HepG2 (cell line): ENCODE data around the gene CLDN5. TPM values are rescaled to one million over a fixed set of nuclear protein-coding genes. Genes with fewer than 3 reads are reported as not detected.

Experiments
- ATAC-seq: fragments of 200-7000 bp; cut with Tn5 transposase; 3 replicates; pipeline ENCODE4 v1.9.1; 2020; ENCODE audit warnings: mild to moderate bottlenecking, moderate library complexity
- BruUV-seq: library from RNA; stranded (reverse); fragments of 400-500 nt; replicated peaks from 2 replicates; lab custom pipeline; 2021; lab: Mats Ljungman, UMichigan
- CTCF ChIA-PET: fragments of 300-600 bp; formaldehyde crosslinking; extraction: SDS; loops from one replicate; lab custom pipeline; 2021; ENCODE audit warnings: low total read pairs, inconsistent platforms, low intra/inter-chr PET ratio; lab: Yijun Ruan, JAX
- POLR2A ChIA-PET: fragments of 350-600 bp; sonication (Branson Sonifier 250); formaldehyde crosslinking; loops from one replicate; lab custom pipeline; 2020; ENCODE audit warnings: antibody characterized with exemption, inconsistent platforms; lab: Yijun Ruan, JAX
- DNase-seq: peaks from one replicate; pipeline ENCODE4 v3.0.0-alpha.2; 2015; ENCODE audit warnings: low spot score
- FAIRE-seq: peaks from 3 replicates; lab custom pipeline; 2011; peaks lifted over from hg19 to GRCh38; lab: Jason Lieb, UNC
- H2AFZ ChIP-seq: one replicate; pipeline ENCODE4 v1.6.1; 2011; ENCODE audit warnings: low read length, inconsistent platforms
- H3K27ac ChIP-seq: fragments of 300-600 bp; 3 replicates; pipeline ENCODE4 v1.8.0; 2011; ENCODE audit warnings: mixed run types, mild to moderate bottlenecking, mixed read lengths, low read length, inconsistent platforms; ENCODE audit not compliant: insufficient read depth; ENCODE audit errors: extremely low read length
- H3K27me3 ChIP-seq, 2 experiments: fragments of 200-600 bp in 1 of 2; 2 replicates in 1 of 2; 3 replicates in 1 of 2; pipeline versions ENCODE4 v1.6.0 to v1.8.0; 2011; ENCODE audit warnings: low read length in 2 of 2, mild to moderate bottlenecking in 2 of 2, moderate library complexity in 2 of 2, inconsistent platforms in 1 of 2; ENCODE audit not compliant: insufficient read depth in 2 of 2, control insufficient read depth in 1 of 2
- H3K36me3 ChIP-seq, 2 experiments: fragments of 200-600 bp in 1 of 2; replicated peaks in 1 of 2; 2 replicates in 1 of 2; 3 replicates in 1 of 2; pipeline versions ENCODE4 v1.5.1 to v1.8.0; 2011; ENCODE audit warnings: low read length in 2 of 2, inconsistent platforms in 1 of 2; ENCODE audit not compliant: insufficient read depth in 2 of 2, control insufficient read depth in 1 of 2
- H3K4me1 ChIP-seq: 2 replicates; pipeline ENCODE4 v1.5.1; 2012; ENCODE audit warnings: low read length, inconsistent platforms; ENCODE audit not compliant: insufficient read depth
- H3K4me2 ChIP-seq: 2 replicates; pipeline ENCODE4 v1.6.0; 2011; ENCODE audit warnings: low read depth, low read length, inconsistent platforms
- H3K4me3 ChIP-seq, 3 experiments: fragments of 200-600 bp in 1 of 3; sonication (generic), shearing (Covaris generic) in 1 of 3; replicated peaks in 1 of 3; 2 replicates each; pipeline ENCODE4 v1.5.1; 2011 to 2016; ENCODE audit warnings: low read length in 3 of 3, inconsistent platforms in 2 of 3, low read depth in 2 of 3, mild to moderate bottlenecking in 2 of 3, control low read depth in 1 of 3, mixed read lengths in 1 of 3; ENCODE audit not compliant: insufficient read depth in 1 of 3
- H3K79me2 ChIP-seq: one replicate; pipeline ENCODE4 v1.6.1; 2011; ENCODE audit warnings: low read length, inconsistent platforms; ENCODE audit not compliant: insufficient read depth
- H3K9ac ChIP-seq: 2 replicates; pipeline ENCODE4 v1.6.0; 2011; ENCODE audit warnings: mild to moderate bottlenecking, low read depth, low read length, inconsistent platforms; ENCODE audit not compliant: insufficient read depth
- H3K9me3 ChIP-seq: 2 replicates; pipeline ENCODE4 v1.5.1; 2012; ENCODE audit warnings: mild to moderate bottlenecking, low read length
- H4K20me1 ChIP-seq: 2 replicates; pipeline ENCODE4 v1.6.0; 2011; ENCODE audit warnings: inconsistent platforms, mild to moderate bottlenecking, low read length, moderate library complexity; ENCODE audit not compliant: insufficient read depth
- ADNP ChIP-seq: sonication (generic); formaldehyde crosslinking; IDR thresholded peaks from 2 replicates; pipeline ENCODE4 v1.4.0; 2020; ENCODE audit warnings: missing genetic modification reagents
- ARNTL ChIP-seq: sonication (generic); formaldehyde crosslinking; IDR thresholded peaks from 2 replicates; pipeline ENCODE4 v1.4.0; 2020; ENCODE audit warnings: mild to moderate bottlenecking, missing genetic modification reagents
- DPF2 ChIP-seq: sonication (generic); formaldehyde crosslinking; IDR thresholded peaks from 2 replicates; pipeline ENCODE4 v1.4.0; 2020; ENCODE audit warnings: mild to moderate bottlenecking, low read depth, missing genetic modification reagents, borderline replicate concordance
- HES4 ChIP-seq: sonication (generic); formaldehyde crosslinking; IDR thresholded peaks from 2 replicates; pipeline ENCODE4 v1.9.0; 2021; ENCODE audit warnings: mild to moderate bottlenecking, missing genetic modification reagents, borderline replicate concordance
- NR2F6 ChIP-seq, 2 experiments: IDR thresholded peaks; 2 replicates each; pipeline ENCODE4 v1.6.1; 2016; ENCODE audit warnings: antibody characterized with exemption in 1 of 2, mild to moderate bottlenecking in 1 of 2
- SALL2 ChIP-seq: sonication (generic); formaldehyde crosslinking; IDR thresholded peaks from 2 replicates; pipeline ENCODE4 v1.8.1; 2023; ENCODE audit warnings: mild to moderate bottlenecking, missing genetic modification reagents, inconsistent platforms
- SMC3 ChIP-seq: IDR thresholded peaks from 2 replicates; pipeline ENCODE4 v1.6.1; 2011; ENCODE audit warnings: low read length, improper control_type of control experiment
- SOX6 ChIP-seq, 2 experiments: fragments of 450-650 bp in 1 of 2; sonication (generic) in 1 of 2; formaldehyde crosslinking in 1 of 2; IDR thresholded peaks; 2 replicates each; pipeline versions ENCODE4 v1.4.0 to v1.6.1; 2017 to 2020; ENCODE audit warnings: antibody characterized with exemption in 1 of 2, mild to moderate bottlenecking in 1 of 2, missing genetic modification reagents in 1 of 2
- THAP11 ChIP-seq: IDR thresholded peaks from 2 replicates; pipeline ENCODE4 v1.6.1; 2016; ENCODE audit warnings: missing biosample characterization, missing genetic modification reagents
- ZBTB38 ChIP-seq: sonication (generic); formaldehyde crosslinking; IDR thresholded peaks from 2 replicates; pipeline ENCODE4 v1.5.1; 2020; ENCODE audit warnings: mild to moderate bottlenecking, missing genetic modification reagents
- ZNF451 ChIP-seq: sonication (generic); formaldehyde crosslinking; IDR thresholded peaks from 2 replicates; pipeline ENCODE4 v1.5.0; 2020; ENCODE audit warnings: mild to moderate bottlenecking, missing genetic modification reagents
- ZNF724P ChIP-seq: sonication (generic); formaldehyde crosslinking; IDR thresholded peaks from 2 replicates; pipeline ENCODE4 v1.8.0; 2022; ENCODE audit warnings: missing genetic modification reagents, borderline replicate concordance
- ZNF749 ChIP-seq: sonication (generic); formaldehyde crosslinking; IDR thresholded peaks from 2 replicates; pipeline ENCODE4 v1.8.0; 2022; ENCODE audit warnings: mild to moderate bottlenecking, missing genetic modification reagents, moderate library complexity, borderline replicate concordance
- ZNF773 ChIP-seq: sonication (generic); formaldehyde crosslinking; IDR thresholded peaks from 2 replicates; pipeline ENCODE4 v1.4.0; 2020; ENCODE audit warnings: missing genetic modification reagents, borderline replicate concordance
- ZSCAN25 ChIP-seq: sonication (generic); formaldehyde crosslinking; IDR thresholded peaks from 2 replicates; pipeline ENCODE4 v1.8.0; 2022; ENCODE audit warnings: mild to moderate bottlenecking, missing genetic modification reagents
- ZSCAN31 ChIP-seq: sonication (generic); formaldehyde crosslinking; IDR thresholded peaks from 2 replicates; pipeline ENCODE4 v1.5.0; 2020; ENCODE audit warnings: low read depth, mild to moderate bottlenecking, missing genetic modification reagents
- WGBS: methylation state at CpG from one replicate; pipeline ENCODE4 v1.1.6; 2017; ENCODE audit warnings: low lambda C conversion rate; 5-methylcytosine and 5-hydroxymethylcytosine counted together
- in situ Hi-C: cut with HindIII; loops from 2 replicates; pipeline ENCODE4 v1.10.0; 2017; ENCODE audit warnings: low pct_unique_long_range_greater_than_20kb; ENCODE audit not compliant: extremely low pct_ligation_motif_present
- intact Hi-C: fragments of 100-400 bp; cut with micrococcal nuclease; formaldehyde crosslinking; loops from one replicate; pipeline ENCODE4 v1.10.0; 2022; ENCODE audit not compliant: unreplicated experiment
- polyA plus RNA-seq, 8 experiments: library from polyadenylated mRNA; depleted of rRNA in 3 of 8; stranded (reverse) in 7 of 8; unstranded in 1 of 8; fragments of >200 nt; fragmentation: Illumina TruSeq in 4 of 8; extraction: Trizol in 4 of 8; gene quantifications; 2 replicates each; pipeline versions ENCODE4 v1.2.1 to v1.2.3, GENCODE V29; 2011 to 2016; ENCODE audit warnings: low read depth in 4 of 8, missing spikeins in 1 of 8, mixed read lengths in 1 of 8; ENCODE audit not compliant: insufficient read depth in 1 of 8
- total RNA-seq, 5 experiments: library from RNA; depleted of rRNA; stranded (reverse); fragments of >200 nt; fragmentation: Illumina TruSeq; extraction: Trizol; gene quantifications; 2 replicates each; pipeline ENCODE4 v1.2.3, GENCODE V29; 2016; ENCODE audit warnings: low read depth in 1 of 5
- TF ChIP-seq, protein P1 (sequence below): sonication (generic); formaldehyde crosslinking; IDR thresholded peaks from 2 replicates; pipeline ENCODE4 v1.5.0; 2020; ENCODE audit warnings: missing genetic modification reagents
- TF ChIP-seq, protein P2 (sequence below): sonication (generic); formaldehyde crosslinking; IDR thresholded peaks from 2 replicates; pipeline ENCODE4 v1.4.0; 2020; ENCODE audit warnings: missing genetic modification reagents, borderline replicate concordance
- TF ChIP-seq, protein P3 (sequence below): sonication (generic); formaldehyde crosslinking; IDR thresholded peaks from 2 replicates; pipeline ENCODE4 v1.9.0; 2021; ENCODE audit warnings: missing genetic modification reagents, mild to moderate bottlenecking, borderline replicate concordance

The CLDN5 gene
- total and polyA plus RNA-seq, 2 of the 13 experiments (the other 11 are each of a cell fraction or from before 2014, with no cell fraction given), result not detected

DNA sequence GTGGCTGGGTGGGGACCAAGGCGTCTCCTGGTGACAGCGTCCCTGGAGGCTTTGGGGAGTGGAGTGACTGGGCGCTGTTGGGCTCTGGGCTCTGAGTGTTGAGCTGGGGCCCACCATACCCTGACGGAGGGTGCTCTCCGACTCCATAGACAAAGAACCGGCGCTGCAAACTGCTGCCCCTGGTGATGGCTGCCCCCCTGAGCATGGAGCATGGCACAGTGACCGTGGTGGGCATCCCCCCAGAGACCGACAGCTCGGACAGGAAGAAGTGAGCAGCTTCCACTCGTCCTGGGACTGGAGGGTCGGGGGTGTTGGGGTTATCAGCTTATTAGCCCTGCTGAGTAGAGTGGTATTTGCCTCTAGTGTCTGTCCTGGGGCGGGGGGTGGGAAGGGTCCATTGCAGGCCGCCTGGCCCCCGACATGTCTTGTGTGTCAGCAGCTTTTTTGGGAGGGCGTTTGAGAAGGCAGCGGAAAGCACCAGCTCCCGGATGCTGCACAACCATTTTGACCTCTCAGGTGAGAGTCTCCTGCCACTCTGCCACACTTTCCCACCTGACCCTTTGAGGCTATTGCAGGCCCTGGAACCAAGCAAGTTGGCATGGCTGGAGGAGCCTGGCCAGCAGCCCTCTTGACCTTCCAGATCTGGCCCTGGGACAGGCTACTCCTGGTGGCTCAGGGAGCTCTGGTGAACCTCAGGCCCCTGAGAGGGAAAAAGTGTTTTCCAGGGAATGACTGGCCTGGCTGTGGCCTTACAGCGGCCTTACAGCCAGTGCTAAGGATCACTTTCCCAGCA is 7.6 kb downstream of the CLDN5 start:
- H3K36me3 ChIP-seq, result peaks cover 6 to 34% of the 10 kb centered on the region in 2 experiments; a peak in 3 of 5 replicates
- in situ Hi-C loops (no loop called here), intact Hi-C loops (no loop called here)
- H3K27me3 ChIP-seq, result no peaks in the 10 kb centered on the region
- CTCF ChIA-PET, result no interaction called here
- POLR2A ChIA-PET, result no interaction called here
- H2AFZ ChIP-seq, result no peak overlapping the region
- no peaks in the 10 kb centered on the region for H4K20me1 ChIP-seq
- no peaks in the 10 kb centered on the region for H3K79me2 ChIP-seq
- H3K9me3 ChIP-seq, result no peaks in the 10 kb centered on the region
- FAIRE-seq, result no peak
- H3K4me3 ChIP-seq, result no peak overlapping the region
- no peak overlapping the region for H3K4me2 ChIP-seq
- 100% methylated on average over 4 of the region's 19 CpGs for WGBS
- H3K9ac ChIP-seq, result no peak overlapping the region
- ATAC-seq, result no peak
- no peak overlapping the region for H3K27ac ChIP-seq
- no TSS peak for BruUV-seq
- no peak for DNase-seq
- TF ChIP-seq, protein P1, sequence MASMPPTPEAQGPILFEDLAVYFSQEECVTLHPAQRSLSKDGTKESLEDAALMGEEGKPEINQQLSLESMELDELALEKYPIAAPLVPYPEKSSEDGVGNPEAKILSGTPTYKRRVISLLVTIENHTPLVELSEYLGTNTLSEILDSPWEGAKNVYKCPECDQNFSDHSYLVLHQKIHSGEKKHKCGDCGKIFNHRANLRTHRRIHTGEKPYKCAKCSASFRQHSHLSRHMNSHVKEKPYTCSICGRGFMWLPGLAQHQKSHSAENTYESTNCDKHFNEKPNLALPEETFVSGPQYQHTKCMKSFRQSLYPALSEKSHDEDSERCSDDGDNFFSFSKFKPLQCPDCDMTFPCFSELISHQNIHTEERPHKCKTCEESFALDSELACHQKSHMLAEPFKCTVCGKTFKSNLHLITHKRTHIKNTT (CRISPR knock-in tag), result no peak
- TF ChIP-seq ZNF451 (no peak), ARNTL (CRISPR knock-in tag) (no peak), ZSCAN25 (CRISPR knock-in tag) (no peak), SOX6 (IDR thresholded peaks at IDR 0.05) (no peak), SOX6 (CRISPR knock-in tag; IDR thresholded peaks at IDR 0.05) (no peak), ZNF724P (CRISPR knock-in tag) (no peak), HES4 (CRISPR knock-in tag) (no peak), ZNF749 (CRISPR knock-in tag) (no peak), ADNP (CRISPR knock-in tag) (no peak), DPF2 (CRISPR knock-in tag) (no peak), NR2F6 (IDR thresholded peaks at IDR 0.05) (no peak), NR2F6 (CRISPR knock-in tag; IDR thresholded peaks at IDR 0.05) (no peak), ZSCAN31 (CRISPR knock-in tag) (no peak), THAP11 (CRISPR knock-in tag) (no peak), SALL2 (no peak), ZBTB38 (CRISPR knock-in tag) (no peak), ZNF773 (CRISPR knock-in tag) (no peak), SMC3 (no peak)
- TF ChIP-seq, protein P2, sequence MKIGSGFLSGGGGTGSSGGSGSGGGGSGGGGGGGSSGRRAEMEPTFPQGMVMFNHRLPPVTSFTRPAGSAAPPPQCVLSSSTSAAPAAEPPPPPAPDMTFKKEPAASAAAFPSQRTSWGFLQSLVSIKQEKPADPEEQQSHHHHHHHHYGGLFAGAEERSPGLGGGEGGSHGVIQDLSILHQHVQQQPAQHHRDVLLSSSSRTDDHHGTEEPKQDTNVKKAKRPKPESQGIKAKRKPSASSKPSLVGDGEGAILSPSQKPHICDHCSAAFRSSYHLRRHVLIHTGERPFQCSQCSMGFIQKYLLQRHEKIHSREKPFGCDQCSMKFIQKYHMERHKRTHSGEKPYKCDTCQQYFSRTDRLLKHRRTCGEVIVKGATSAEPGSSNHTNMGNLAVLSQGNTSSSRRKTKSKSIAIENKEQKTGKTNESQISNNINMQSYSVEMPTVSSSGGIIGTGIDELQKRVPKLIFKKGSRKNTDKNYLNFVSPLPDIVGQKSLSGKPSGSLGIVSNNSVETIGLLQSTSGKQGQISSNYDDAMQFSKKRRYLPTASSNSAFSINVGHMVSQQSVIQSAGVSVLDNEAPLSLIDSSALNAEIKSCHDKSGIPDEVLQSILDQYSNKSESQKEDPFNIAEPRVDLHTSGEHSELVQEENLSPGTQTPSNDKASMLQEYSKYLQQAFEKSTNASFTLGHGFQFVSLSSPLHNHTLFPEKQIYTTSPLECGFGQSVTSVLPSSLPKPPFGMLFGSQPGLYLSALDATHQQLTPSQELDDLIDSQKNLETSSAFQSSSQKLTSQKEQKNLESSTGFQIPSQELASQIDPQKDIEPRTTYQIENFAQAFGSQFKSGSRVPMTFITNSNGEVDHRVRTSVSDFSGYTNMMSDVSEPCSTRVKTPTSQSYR, result no peak
- TF ChIP-seq, protein P3, sequence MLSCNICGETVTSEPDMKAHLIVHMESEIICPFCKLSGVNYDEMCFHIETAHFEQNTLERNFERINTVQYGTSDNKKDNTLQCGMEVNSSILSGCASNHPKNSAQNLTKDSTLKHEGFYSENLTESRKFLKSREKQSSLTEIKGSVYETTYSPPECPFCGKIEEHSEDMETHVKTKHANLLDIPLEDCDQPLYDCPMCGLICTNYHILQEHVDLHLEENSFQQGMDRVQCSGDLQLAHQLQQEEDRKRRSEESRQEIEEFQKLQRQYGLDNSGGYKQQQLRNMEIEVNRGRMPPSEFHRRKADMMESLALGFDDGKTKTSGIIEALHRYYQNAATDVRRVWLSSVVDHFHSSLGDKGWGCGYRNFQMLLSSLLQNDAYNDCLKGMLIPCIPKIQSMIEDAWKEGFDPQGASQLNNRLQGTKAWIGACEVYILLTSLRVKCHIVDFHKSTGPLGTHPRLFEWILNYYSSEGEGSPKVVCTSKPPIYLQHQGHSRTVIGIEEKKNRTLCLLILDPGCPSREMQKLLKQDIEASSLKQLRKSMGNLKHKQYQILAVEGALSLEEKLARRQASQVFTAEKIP (CRISPR knock-in tag), result no peak
- no peaks in the 10 kb centered on the region for H3K4me1 ChIP-seq
